Measurements from ENCODE around the gene AREL1.

The AREL1 gene

DNA sequence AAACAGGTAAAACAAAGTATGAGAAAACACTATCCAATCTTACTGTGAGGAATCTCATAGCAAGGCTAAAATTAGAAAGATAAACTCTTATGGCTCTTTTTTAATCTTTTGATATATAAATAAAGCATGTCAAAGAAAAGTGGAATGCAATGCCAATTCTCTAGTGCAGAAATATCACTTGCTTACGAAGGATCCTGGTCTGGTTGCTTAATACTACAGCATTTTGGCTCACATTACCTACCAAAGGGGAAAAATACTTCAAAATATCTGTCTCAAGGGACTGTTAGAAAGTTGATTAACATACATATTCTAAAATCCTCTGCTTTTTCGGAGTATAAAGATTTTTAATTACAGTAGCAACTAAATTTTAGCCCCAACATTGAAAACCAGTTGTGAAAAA is 21.4 kb downstream of the AREL1 start:
- no peak overlapping the region for H3K4me3 ChIP-seq (ENCODE audit: low read length)
- peaks cover 3% of the 10 kb centered on the region for H3K4me1 ChIP-seq (ENCODE audit: control insufficient read depth, low read length)
- H3K4me2 ChIP-seq (ENCODE audit: low read length), result no peak overlapping the region
- no peak overlapping the region for H3K27ac ChIP-seq (ENCODE audit: low read depth, low read length)
- no peak for TF ChIP-seq EZH2phosphoT487 (IDR thresholded peaks at IDR 0.05; ENCODE audit: borderline replicate concordance, low read length)
- TF ChIP-seq, protein P1, sequence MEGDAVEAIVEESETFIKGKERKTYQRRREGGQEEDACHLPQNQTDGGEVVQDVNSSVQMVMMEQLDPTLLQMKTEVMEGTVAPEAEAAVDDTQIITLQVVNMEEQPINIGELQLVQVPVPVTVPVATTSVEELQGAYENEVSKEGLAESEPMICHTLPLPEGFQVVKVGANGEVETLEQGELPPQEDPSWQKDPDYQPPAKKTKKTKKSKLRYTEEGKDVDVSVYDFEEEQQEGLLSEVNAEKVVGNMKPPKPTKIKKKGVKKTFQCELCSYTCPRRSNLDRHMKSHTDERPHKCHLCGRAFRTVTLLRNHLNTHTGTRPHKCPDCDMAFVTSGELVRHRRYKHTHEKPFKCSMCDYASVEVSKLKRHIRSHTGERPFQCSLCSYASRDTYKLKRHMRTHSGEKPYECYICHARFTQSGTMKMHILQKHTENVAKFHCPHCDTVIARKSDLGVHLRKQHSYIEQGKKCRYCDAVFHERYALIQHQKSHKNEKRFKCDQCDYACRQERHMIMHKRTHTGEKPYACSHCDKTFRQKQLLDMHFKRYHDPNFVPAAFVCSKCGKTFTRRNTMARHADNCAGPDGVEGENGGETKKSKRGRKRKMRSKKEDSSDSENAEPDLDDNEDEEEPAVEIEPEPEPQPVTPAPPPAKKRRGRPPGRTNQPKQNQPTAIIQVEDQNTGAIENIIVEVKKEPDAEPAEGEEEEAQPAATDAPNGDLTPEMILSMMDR (IDR thresholded peaks at IDR 0.05; ENCODE audit: low read depth, low read length, poor library complexity, severe bottlenecking), result no peak
- H3K36me3 ChIP-seq (ENCODE audit: control insufficient read depth, low read length), result peaks cover 22% of the 10 kb centered on the region
- H3F3A ChIP-seq (ENCODE audit: control insufficient read depth, insufficient read depth), result peaks cover 1% of the 10 kb centered on the region; the same call in 1 of the 2 replicates
- no peaks in the 10 kb centered on the region for H3K9me3 ChIP-seq (ENCODE audit: control insufficient read depth, insufficient read depth, low read length)
- H3K9me2 ChIP-seq (replicated peaks; ENCODE audit: control insufficient read depth, low read length), result no peaks in the 10 kb centered on the region
- no peaks in the 10 kb centered on the region for H4K20me1 ChIP-seq (ENCODE audit: control insufficient read depth, insufficient read depth, low read depth, low read length)
- H3K79me2 ChIP-seq (ENCODE audit: control insufficient read depth, low read length), result peaks cover 25% of the 10 kb centered on the region
- H3K27me3 ChIP-seq (ENCODE audit: control insufficient read depth, low read length), result no peaks in the 10 kb centered on the region

DNA sequence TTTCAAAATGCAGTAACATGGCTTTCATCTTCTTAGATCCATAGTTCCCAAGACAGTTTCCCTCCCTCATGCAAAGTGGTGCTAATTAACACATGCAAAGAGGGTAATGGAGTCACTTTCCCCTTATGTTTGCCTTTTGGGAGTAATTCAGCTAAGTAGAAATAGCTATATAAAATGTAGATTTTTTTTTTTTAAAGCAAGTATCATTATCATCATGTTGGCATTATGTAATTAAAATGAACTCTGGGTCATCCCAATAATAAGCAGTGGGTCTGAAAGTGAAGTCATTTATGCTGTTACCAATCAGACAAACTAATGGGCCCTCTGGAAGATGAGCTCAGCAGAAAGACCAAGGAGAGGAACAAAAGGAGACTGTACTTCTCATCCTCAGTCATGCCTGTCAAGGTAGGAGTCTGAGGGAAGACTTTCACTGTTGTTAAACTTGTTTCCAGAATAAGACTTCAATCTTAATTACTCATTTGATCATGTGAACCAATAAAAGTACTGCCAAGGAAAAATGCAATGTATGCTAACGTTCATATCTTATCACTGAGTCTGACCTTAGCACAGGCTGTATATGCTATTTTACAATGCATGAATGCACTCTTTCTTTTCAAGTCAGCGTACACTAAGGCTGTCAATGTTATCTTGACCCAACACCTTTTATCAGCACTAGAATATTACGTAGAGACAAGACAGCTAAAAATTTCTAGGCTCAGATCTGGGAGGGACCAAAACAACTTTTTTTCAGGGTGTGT is 26.8 kb downstream of the AREL1 start:
- Histone ChIP-seq H3K9me2 (replicated peaks; ENCODE audit: control insufficient read depth, low read length) (no peaks in the 10 kb centered on the region), H3K79me2 (ENCODE audit: control insufficient read depth, low read length) (peaks cover 4% of the 10 kb centered on the region; the same call in 1 of the 2 replicates), H3K4me1 (ENCODE audit: control insufficient read depth, low read length) (peaks cover 47% of the 10 kb centered on the region), H3K27me3 (ENCODE audit: control insufficient read depth, low read length) (no peaks in the 10 kb centered on the region), H3K4me3 (ENCODE audit: low read length) (no peak overlapping the region), H3K36me3 (ENCODE audit: control insufficient read depth, low read length) (peaks cover 59% of the 10 kb centered on the region), H4K20me1 (ENCODE audit: control insufficient read depth, insufficient read depth, low read depth, low read length) (no peaks in the 10 kb centered on the region), H3K4me2 (ENCODE audit: low read length) (peak overlapping the region; percentile 75; the same call in 1 of the 2 replicates), H3K27ac (ENCODE audit: low read depth, low read length) (no peak overlapping the region), H3F3A (ENCODE audit: control insufficient read depth, insufficient read depth) (peaks cover 20% of the 10 kb centered on the region), H3K9me3 (ENCODE audit: control insufficient read depth, insufficient read depth, low read length) (no peaks in the 10 kb centered on the region)
- no peak for TF ChIP-seq EZH2phosphoT487 (IDR thresholded peaks at IDR 0.05; ENCODE audit: borderline replicate concordance, low read length)
- TF ChIP-seq, protein P1 (IDR thresholded peaks at IDR 0.05; ENCODE audit: low read depth, low read length, poor library complexity, severe bottlenecking), result no peak

DNA sequence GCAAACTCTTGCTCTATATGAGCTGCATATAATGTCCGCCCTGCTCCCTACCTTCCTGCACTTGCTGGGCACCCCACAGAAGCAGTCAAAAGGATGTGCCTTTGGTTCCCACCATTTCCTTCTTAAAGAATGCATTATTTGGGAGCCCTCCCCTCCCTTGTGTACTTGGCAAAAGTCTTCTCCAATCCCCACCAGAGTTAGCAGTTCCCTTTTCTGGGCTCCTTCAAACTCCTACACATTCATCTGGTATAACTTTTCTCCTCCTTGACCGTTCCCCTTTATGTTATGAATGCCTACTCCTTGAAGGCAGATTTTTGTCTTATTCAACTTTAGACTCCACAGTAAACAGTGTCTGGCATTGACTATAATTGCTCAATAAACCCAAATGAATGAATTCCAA is 27.8 kb downstream of the AREL1 start:
- H3K4me2 ChIP-seq (ENCODE audit: low read length), result peak overlapping the region; percentile 75
- peaks cover 4% of the 10 kb centered on the region; the same call in 1 of the 2 replicates for H3K79me2 ChIP-seq (ENCODE audit: control insufficient read depth, low read length)
- H3K36me3 ChIP-seq (ENCODE audit: control insufficient read depth, low read length), result peaks cover 59% of the 10 kb centered on the region
- H3K4me1 ChIP-seq (ENCODE audit: control insufficient read depth, low read length), result peaks cover 54% of the 10 kb centered on the region
- H4K20me1 ChIP-seq (ENCODE audit: control insufficient read depth, insufficient read depth, low read depth, low read length), result no peaks in the 10 kb centered on the region
- H3K4me3 ChIP-seq (ENCODE audit: low read length), result peak overlapping the region; percentile 64
- no peaks in the 10 kb centered on the region for H3K27me3 ChIP-seq (ENCODE audit: control insufficient read depth, low read length)
- TF ChIP-seq, protein P1 (IDR thresholded peaks at IDR 0.05; ENCODE audit: low read depth, low read length, poor library complexity, severe bottlenecking), result no peak
- no peak for TF ChIP-seq EZH2phosphoT487 (IDR thresholded peaks at IDR 0.05; ENCODE audit: borderline replicate concordance, low read length)
- H3K27ac ChIP-seq (ENCODE audit: low read depth, low read length), result peak overlapping the region; percentile 79
- peaks cover 20% of the 10 kb centered on the region for H3F3A ChIP-seq (ENCODE audit: control insufficient read depth, insufficient read depth)
- H3K9me2 ChIP-seq (replicated peaks; ENCODE audit: control insufficient read depth, low read length), result no peaks in the 10 kb centered on the region
- H3K9me3 ChIP-seq (ENCODE audit: control insufficient read depth, insufficient read depth, low read length), result no peaks in the 10 kb centered on the region
